ENCODE data around the gene EXOC4.
A peak's percentile ranks its signal among the peaks of the same experiment; 100 is the strongest.
"Not testable (repeated sequence)": the region's sequence is repeated elsewhere in the genome, so short reads cannot be mapped to it uniquely, and the experiment has no call there.

Gene EXOC4

DNA sequence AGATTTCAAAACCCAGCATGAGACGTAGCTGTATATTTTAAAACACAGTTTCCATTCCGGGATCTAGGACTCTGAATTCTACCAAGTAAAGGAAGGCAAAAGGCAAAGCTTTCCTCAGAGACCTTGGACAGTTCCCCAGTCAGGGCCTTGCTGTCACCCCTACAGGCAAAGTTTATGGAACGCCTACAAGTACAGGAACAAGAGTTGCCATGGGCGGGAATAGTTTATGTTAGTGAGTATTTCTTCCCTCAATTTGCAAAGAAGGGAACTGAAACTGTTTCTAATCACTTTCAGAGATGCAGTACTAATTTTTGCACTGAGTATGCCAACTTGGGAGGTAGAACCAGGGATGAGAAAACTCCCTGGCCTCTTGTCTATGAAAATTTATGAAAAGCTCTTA lies 806.1 kb downstream of the EXOC4 start:
- no peak for DNase-seq

DNA sequence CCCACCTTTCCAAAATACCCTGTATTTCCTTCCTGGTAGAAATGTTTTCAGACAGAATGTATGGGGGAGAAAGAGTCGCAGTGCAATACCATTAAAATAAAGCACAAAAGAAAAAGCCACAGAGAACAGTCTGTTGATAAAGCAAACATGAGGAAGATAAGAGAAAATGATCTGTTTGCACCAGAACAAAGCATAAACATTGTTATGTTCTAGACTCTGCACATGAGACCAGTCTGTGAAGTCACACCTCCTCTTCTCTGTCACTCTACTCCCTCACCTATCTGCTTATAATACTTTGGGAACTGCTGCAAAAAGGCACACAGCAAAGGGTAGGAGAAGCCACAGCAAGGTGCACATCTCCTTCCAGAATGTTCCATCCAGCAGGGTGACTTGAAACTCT lies 807.0 kb downstream of the EXOC4 start:
- peak; percentile 8 for DNase-seq

DNA sequence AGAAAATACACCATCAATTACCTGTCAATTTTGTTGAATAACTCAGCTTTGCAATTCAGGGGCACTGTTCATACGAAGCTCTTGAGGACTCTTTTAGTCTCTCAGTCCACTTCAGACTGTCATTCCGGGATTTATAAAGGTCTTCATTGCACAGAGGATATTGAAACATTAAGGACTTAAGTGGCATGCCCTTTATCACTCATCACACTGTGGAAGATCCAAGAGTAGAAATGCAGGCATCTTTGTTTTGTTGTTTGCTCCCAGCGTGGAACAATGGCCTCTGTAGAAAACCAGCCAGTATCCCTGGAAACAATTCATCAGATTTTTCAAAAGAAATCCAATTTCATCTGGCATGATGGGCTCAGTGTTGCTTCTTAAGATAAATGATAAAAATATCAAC lies 808.0 kb downstream of the EXOC4 start:
- no peak for DNase-seq

DNA sequence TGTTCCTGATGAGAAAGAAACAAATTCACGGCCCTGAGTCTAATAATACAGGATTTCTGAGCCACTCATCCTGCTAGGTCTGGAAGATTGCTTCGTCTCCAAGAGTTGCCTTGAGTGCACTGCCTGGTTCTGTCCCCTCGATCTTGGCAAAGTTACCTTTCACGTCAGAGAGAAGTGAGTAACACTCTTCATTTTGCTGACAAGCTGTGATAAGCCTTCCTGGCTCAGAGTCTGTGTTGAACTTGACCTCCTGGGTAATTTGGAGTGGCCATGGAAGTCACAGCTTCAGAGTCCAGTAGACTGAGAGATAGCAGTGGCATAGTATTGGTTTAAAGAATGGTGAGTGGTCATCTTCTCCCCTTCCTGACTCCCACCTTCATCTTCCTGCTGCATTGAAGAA lies 809.6 kb downstream of the EXOC4 start:
- no peak for DNase-seq

DNA sequence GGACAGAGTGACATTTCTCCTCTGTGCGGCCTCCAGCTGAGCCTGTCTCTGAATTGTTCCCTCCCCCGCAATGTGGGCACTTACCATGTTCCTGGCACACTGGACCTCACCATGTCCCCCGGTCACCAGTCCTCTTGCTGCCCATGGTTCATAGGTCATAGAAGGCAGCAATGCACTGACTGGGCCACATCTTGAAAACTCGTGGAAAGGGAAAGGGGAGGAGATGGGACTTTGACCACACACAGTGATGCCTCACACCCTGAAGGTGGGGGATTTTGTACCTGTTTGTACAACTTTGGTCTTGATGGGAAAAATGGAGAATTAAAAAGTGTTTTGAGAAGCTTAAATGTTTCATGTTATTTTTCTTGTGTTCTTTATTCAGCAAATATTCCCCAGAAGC lies 812.5 kb downstream of the EXOC4 start:
- no peak for DNase-seq

DNA sequence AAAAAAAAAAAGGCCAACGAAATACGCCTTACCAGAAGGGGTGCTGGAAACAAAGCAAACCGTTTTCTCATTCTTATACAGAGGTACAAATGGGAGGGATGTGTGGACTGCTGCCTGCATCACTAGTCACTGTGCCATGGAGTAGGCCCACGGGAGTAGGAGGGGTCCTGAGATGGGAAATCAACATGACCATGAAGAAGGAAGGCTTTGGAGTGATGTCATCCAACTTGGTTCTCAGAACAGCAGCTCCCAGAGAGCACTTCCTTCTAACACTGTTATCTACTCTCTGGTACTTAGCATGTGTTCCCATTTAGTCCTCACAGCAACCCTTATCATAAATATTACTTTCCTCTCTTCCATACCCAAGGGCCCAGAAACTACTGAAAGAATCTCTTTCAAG lies 814.3 kb downstream of the EXOC4 start:
- no peak for DNase-seq

DNA sequence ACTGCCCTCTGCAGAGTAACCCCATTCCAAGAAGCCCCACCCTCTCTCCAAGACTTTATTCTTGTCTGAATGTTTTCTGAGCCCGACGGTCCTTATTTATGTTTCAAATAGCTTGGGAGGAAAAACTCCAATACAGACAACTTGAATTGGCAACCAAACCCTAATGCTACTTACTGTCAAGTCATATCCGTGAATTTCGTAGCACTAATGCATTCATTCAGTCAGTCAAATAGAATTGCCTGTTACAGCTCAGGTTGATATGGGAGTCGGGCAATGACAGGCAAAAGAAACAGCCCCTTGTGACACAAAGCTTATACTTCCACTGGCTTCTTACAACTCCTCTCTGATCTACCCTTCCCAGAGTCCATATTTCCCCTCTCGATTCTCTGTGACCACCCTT lies 815.8 kb downstream of the EXOC4 start:
- DNase-seq: no peak

DNA sequence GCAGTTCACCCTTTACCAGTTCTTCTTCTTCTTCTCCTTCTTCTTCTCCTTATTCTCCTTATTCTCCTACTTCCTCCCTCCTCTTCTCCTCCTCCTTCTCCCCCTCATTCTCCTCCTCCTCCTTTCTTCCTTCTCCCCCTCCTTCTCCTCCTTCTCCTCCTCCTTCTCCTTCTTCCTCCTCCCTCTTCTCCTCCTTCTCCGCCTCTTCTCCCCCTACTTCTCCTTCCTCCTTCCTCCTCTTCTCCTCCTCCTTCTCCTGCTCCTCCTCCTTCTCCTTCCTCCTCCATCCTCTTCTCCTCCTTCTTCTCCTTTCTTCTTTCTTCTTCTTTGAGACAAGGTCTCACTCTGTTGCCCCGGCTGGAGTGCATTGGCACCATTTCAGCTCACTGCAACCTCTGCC lies 816.3 kb downstream of the EXOC4 start:
- DNase-seq: no peak

DNA sequence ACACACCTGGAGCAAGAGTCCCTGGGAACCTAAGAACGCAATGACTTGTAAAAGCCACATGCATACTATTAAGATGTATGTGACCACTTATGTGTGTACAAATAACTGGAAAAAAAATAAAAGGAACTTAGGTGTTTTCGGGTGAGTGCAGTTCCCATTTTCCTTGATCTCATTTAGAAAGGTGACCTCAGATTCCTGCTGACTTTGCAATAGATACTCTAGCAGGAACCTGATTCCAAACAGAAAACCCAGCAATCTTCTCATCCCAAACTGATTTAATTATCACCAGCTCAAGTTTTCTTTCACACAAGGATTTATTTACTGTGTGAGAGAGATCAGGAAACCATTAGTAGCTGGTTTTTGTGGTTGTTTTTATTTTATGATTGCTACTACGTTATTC lies 817.8 kb downstream of the EXOC4 start:
- no peak for DNase-seq

DNA sequence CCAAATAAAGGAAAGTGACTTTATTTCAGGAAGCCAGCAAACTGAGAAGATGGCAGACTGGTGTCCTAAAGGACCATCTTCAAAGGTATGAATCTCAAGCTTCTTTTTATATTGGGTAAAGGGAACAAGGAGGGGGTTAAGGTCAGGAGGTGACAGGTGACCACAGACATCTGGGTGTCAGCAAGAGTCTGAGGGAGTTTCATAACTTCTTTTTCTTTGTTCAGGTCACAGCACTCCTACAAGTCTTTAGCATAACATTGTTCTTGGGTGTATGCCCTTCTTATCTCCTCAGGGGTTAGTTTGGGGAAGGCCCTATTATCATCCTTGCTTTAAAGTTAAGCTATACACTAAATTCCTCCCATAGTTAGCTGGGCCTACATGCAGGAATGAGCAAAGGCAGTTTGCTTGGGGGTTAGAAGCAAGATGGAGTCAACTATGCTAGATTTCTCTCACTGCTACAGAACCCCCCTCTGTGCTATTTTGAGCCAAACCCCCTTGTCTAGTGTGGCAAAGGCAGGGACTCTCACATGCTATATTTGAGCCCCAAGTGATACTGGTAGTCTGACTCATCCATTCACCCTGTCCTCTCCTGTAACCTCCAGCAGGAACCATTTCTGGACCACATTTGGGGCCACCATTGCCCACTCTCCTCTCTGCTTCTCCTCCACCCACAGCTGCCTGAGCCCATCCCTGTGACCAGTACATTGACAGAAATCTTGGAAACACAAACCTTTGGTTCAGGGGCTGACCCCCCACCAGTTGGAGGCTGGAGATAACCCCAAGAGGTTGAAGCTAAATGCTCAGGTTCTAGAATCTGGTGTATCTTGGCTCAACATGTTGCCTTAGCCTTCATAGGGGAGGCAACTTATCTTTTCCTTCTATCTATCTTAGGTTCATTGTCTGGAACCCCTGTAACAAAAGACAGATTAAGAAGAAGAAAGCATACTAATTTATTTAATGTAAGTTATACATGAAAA lies 818.8 kb downstream of the EXOC4 start:
- DNase-seq: no peak

DNA sequence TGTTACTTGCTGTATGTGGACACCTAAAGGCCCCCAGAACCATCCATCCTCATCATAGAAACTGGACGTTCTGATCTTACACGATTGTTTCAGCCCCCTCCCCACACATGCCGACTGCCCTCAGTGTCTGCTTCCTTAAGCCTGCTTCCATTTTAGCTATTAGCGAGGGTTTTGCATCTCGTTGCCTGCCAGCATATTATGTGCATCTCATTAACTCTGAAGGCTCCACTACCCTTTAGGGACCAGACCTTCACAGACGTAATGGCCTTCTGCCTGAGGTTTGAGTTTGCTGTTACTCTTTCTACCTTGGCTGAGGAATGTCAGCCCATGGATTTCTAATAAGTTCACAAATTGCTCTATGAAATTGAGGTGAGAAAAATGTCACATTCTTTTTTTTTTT lies 820.4 kb downstream of the EXOC4 start:
- DNase-seq: no peak

DNA sequence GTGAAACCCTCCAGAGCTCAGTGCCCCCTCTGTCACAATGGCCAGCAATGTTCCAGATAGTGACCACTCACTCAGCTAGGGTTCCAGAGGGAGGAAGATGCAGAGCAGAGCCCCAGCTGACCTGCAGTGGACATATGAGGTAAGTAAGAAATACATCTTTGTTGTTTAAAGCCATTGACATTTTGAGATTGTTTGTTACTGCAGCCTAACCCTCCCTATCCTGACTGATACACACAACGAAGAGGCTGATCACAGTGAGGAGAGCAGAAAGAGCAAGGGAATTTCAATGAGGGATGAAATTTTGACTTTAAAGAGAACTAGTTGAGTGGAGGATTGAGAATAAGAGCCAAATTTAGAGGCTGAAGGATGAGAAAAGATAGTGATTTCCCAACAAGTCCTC lies 822.9 kb downstream of the EXOC4 start:
- DNase-seq: no peak

DNA sequence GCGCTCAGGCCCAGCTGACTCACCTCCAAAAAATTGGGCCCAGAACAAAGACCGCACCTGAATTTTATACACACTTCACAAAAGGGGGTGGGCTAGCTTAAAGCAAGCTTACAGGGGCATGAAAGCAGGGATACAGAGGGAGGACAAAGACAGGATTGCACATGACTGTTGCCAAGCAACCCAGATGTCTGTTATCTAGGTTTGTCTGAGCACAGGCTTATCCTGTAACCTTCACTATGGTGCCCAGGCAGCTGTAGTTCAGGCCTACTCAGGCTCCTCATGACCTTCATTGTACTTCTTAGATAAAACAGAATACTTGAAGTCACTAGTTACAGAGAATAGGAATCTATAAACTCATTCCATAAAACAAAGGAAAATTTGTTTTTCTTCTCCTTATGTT lies 824.7 kb downstream of the EXOC4 start:
- DNase-seq: not testable (repeated sequence)

DNA sequence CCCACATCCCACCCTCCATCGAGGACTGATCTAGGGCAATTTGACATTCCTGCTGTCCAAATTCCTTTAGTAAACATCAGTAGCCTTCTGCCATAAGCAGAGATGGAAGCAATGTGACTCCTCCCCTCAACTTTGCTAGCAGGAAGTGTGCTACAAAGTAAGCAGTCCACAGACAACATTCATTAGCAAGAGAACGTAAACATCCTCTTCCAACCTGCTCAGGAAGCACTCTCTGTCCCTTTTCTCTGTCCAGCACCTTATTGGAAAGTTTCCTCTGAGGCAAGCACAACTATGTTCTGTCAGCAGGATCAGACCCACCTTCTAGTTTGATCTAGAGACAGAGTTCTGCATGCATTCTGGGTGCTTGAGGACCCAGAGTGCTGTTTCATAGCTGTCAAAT lies 826.1 kb downstream of the EXOC4 start:
- DNase-seq: no peak

DNA sequence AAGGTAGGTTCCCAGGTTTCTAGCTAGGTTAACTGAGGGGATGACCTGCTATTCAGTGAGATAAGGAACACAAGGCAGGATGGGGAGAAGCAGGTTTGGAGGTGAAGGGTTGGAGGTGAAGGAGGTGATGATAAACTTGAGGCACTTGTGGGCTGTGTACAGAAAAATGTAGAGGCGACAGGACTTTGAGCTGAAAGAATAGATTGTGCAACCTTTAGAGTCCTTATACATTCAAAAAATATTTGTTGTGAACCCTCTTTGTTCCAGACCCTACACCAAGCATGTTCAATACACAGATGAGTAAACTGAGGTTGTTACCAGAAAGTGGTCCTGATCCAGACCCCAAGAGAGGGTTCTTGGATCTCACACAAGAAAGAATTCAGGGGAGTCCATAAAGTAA lies 828.8 kb downstream of the EXOC4 start:
- no peak for DNase-seq

DNA sequence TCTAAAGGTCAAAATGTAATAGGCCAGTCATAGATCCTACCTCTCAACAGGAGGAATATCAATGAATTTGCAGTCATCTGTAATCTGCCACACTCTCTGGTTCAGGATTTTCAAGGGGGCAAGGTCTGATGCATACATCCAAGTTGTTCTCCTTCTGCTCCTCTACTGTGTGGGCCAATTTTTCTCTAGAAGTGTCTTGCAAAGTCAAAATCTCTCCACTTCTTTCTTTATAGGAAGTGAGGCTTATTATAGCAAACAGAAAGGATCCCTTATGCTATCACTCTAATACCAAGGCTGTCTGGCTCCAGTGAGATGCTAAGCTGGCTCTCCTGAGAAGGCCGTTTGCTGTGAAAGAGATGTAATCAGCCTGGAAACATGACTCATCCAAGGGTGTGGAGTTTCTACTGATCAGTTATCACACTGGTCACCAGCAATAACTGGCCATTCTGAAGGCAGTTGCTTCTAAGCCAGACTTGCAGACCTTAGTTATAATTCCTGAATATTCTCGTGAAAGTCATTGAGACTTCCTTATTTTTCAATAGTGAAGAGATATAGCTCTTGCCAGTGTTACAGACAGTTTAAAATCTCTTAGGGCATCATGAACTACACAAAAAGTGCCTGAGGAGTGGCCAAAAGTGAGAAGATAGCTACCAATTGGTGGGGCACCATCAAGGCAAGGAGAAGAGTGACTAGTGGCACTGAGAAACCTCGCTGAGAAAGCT lies 831.0 kb downstream of the EXOC4 start:
- no peak for DNase-seq

DNA sequence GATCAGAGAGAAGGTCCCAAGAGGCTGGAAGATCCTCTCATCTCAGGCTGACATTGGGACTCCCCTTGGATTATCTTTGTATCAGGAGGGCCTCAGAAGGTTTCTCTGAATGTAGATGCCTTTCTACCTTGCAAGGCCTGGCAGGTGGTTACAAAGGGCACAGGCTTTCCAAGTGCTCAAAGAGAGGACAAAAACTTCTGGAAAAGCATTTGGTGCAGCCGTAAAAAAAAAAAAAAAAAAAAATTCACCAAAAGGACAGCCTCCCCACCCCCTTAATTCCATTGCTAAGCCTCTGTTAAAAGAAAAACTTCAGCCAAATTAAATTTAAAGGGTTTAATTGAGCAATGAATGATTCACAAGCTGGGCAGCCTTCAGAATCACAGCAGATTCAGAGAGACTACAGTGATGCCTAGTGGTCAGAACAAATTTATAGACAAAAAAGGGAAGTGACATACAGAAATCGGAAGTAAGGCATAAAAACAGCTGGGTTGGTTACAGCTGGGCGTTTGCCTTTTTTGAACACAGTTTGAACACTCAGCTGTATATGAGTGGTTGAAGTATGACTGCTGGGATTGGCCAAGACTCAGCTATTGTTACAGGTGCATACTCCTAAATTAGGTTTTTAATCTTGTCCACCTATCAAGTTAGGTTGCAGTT lies 831.7 kb downstream of the EXOC4 start:
- DNase-seq: no peak

DNA sequence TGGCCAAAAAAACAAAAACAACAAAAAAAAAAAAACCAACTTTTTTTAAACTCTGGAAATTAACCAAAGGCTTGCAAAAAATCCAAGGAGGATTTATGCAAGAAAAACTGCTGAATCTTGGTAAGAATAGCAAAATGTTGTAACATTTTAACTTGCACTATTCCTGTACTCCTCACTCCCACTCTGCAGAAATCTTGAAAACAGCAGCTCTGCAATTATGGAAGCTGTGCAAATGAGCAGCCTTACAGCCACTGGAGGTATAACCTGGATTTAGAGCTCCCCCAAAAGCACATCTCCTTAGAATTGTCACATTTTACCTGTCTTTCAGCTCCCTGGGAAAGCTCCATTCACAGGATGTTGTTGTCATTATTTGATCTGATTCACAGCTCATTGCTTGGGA lies 832.4 kb downstream of the EXOC4 start:
- no peak for DNase-seq

DNA sequence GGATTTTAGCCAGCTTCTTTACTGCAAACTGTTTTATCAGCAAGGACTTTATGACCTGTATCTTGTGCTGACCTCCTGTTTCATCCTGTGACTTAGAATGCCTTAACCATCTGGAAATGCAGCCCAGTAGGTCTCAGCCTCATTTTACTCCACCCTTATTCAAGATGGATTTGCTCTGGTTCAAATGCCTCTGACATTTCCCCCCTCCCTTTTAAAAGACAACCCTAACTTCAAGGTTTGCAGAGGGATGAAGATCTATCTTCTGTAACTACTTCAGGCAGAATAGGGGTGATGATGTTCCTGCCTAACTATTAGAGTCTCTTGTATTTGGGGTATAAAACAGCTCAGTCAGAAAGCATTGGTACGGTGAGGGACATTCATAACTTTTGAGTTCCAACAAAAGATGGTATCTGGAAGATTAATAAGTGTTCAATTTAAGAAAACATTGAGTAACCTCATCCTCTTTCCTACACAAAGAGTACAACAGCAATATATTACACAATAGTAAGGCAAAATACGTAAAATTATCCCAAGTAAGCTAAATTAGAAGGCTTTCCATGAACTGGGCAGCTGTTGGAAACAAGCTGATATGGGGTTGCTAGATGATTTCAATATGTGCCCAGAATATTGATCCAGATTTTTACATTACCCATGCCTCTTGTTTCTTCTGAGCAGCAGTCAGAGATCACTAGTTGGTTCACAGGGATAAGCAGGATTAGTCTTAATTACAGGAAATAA lies 834.3 kb downstream of the EXOC4 start:
- DNase-seq: no peak

DNA sequence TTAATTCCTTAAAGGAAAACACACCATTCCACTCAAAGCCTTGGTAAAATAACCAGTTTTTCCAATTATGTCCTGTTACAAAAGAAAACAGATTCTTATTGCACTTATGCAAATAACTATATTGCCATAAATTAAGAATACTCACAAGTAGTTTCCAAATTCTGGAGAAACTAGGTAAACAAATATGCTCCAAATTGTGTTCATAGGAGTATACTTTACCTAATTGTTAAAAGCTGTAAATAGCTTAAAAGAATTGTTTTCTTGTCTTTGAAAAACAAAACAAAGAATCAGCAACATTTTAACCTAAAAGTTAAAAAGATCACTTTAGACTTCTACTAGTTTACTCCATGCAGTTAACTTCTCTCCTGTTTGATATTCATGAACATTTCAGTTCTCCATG lies 835.3 kb downstream of the EXOC4 start:
- DNase-seq: no peak

DNA sequence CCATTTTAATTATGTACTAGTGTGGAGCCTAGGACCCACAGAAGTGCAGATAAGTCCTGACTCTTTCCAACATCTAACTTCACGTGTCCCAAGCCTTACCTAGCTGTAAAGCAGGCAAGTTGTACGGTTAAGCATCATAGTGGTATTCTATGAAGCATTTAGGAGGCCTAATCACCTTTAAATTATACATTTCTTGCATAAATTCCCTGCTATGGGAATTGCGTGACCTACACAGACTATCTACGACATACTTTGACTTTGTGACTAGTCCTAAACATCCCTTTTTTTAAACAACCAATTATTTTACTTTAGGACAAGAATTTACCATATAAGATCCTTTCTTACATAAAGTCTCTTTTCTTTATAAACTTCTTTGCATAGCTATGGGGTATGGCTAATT lies 836.6 kb downstream of the EXOC4 start:
- DNase-seq: no peak

DNA sequence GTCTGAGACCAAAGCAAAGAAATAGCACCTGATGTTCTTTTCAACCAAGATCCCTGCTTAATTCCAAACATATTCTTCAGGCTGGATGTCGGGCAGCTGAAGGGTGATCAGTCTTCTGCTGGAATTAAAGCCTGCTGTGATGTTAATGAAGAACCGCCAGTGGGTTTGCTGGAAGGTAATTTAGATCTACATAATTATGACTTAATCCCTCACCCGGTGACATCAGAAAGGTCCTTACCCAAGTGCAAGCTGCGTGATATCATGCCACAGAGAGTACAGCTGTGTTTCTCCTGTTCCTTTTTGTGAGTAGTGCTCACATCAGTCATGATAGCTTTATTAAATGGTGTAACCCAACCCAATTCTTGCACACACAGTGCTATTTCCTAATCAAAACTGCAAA lies 845.2 kb downstream of the EXOC4 start:
- DNase-seq: no peak

DNA sequence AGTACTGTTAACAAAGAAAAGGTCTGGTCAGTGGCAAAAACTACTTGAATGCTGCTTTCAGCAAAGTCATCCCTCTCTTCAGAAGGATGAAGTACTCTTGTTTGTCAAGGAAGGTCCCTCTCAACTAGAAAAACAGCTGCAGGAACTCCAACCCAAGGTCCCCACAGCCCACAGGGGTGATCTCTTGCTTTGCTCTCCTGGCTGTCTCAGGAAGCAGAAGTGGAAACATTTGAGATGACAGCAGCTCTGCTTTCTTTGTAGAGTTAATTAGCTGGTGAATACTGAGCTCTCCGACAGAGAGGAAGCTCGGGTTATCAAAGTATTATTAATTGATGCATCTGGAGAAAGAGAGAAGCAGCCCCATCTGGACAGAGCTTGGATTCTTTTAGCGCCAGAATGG lies 848.8 kb downstream of the EXOC4 start:
- DNase-seq: no peak

Data from NCI-H2029 (cell line).